Activated CD4-positive, alpha-beta T cell treated with anti-CD3 and anti-CD28 coated beads, Interleukin-2, amount 50 U/mL, for 16 hours (primary cell): Measurements from ENCODE around the gene ACSS1.

Experiments
- DNase-seq: peaks from one replicate; pipeline ENCODE4 v3.0.0-alpha.2; 2020

ACSS1 gene

GRCh38 chr20:25030649-25031207, 27.2 kb downstream of the ACSS1 start:
- DNase-seq: no peak

GRCh38 chr20:25030007-25030648, 27.8 kb downstream of the ACSS1 start:
- DNase-seq: no peak

- no peak for DNase-seq
Measured at GRCh38 chr20:25025986-25026605, 31.8 kb downstream of the ACSS1 start.

GRCh38 chr20:25025091-25025861, 32.7 kb downstream of the ACSS1 start:
- no peak for DNase-seq

GRCh38 chr20:25024171-25024570, 33.8 kb downstream of the ACSS1 start:
- no peak for DNase-seq

- DNase-seq: no peak
Measured at GRCh38 chr20:25023356-25023755, 34.6 kb downstream of the ACSS1 start.

- DNase-seq: no peak
Measured at GRCh38 chr20:25022680-25023079, 35.3 kb downstream of the ACSS1 start.

- DNase-seq: no peak
Measured at GRCh38 chr20:25021336-25021735, 36.6 kb downstream of the ACSS1 start.

- DNase-seq: no peak
Measured at GRCh38 chr20:25020901-25021301, 37.0 kb downstream of the ACSS1 start.

- DNase-seq: no peak
Measured at GRCh38 chr20:25020345-25020744, 37.6 kb downstream of the ACSS1 start.

- no peak for DNase-seq
Measured at GRCh38 chr20:25019381-25020155, 38.4 kb downstream of the ACSS1 start.

- no peak for DNase-seq
Measured at GRCh38 chr20:25018841-25019240, 39.1 kb downstream of the ACSS1 start.

- DNase-seq: no peak
Measured at GRCh38 chr20:25018425-25018824, 39.5 kb downstream of the ACSS1 start.

- DNase-seq: no peak
Measured at GRCh38 chr20:25017257-25017803, 40.6 kb downstream of the ACSS1 start.

GRCh38 chr20:25016471-25016870, 41.5 kb downstream of the ACSS1 start:
- DNase-seq: no peak

- no peak for DNase-seq
Measured at GRCh38 chr20:25015986-25016385, 42.0 kb downstream of the ACSS1 start.

GRCh38 chr20:25014816-25015215, 43.1 kb downstream of the ACSS1 start:
- DNase-seq: no peak

GRCh38 chr20:25013478-25014380, 44.2 kb downstream of the ACSS1 start:
- no peak for DNase-seq

- no peak for DNase-seq
Measured at GRCh38 chr20:25012616-25013189, 45.2 kb downstream of the ACSS1 start.

GRCh38 chr20:25011831-25012241, 46.1 kb downstream of the ACSS1 start:
- DNase-seq: no peak

GRCh38 chr20:25011261-25011660, 46.7 kb downstream of the ACSS1 start:
- DNase-seq: no peak
